HepG2 (cell line): ENCODE results near the gene RNU5B-1. TPM values are rescaled to one million over a fixed set of nuclear protein-coding genes. Genes with fewer than 3 reads are reported as not detected.

Source experiments
- DMAP1 ChIP-seq: IDR thresholded peaks from 2 replicates; pipeline ENCODE4 v1.6.1; 2016
- KDM1A ChIP-seq: IDR thresholded peaks from 2 replicates; pipeline ENCODE4 v1.6.1; 2016; ENCODE audit warnings: missing compliant biosample characterization
- MTA1 ChIP-seq: sonication (generic); formaldehyde crosslinking; IDR thresholded peaks from 2 replicates; pipeline ENCODE4 v1.4.0; 2020; ENCODE audit warnings: missing genetic modification reagents, mild to moderate bottlenecking, borderline replicate concordance
- MXI1 ChIP-seq: IDR thresholded peaks from 3 replicates; pipeline ENCODE4 v1.6.1; 2012; ENCODE audit warnings: low read depth, low read length, inconsistent platforms, borderline replicate concordance
- NCOR1 ChIP-seq: fragments of 200-600 bp; sonication (generic); IDR thresholded peaks from 2 replicates; pipeline ENCODE4 v1.7.0; 2017; ENCODE audit warnings: antibody characterized with exemption, low read length, borderline replicate concordance
- NFYC ChIP-seq: IDR thresholded peaks from 2 replicates; pipeline ENCODE4 v1.6.1; 2016; ENCODE audit warnings: missing genetic modification reagents, missing compliant biosample characterization
- RFXANK ChIP-seq: IDR thresholded peaks from 2 replicates; pipeline ENCODE4 v1.6.1; 2016
- SIX1 ChIP-seq: sonication (generic); formaldehyde crosslinking; IDR thresholded peaks from 2 replicates; pipeline ENCODE4 v1.4.0; 2020; ENCODE audit warnings: missing genetic modification reagents, borderline replicate concordance
- SKI ChIP-seq: fragments of 450-650 bp; IDR thresholded peaks from one replicate; pipeline ENCODE4 v1.6.1; 2018; ENCODE audit warnings: mild to moderate bottlenecking; ENCODE audit not compliant: partially characterized antibody
- SRSF1 ChIP-seq: fragments of 200-400 bp; formaldehyde crosslinking; optimal IDR thresholded peaks from 2 replicates; pipeline ENCODE3; 2017; ENCODE audit warnings: mild to moderate bottlenecking, low read depth, low read length, moderate library complexity
- TGIF2 ChIP-seq: IDR thresholded peaks from 2 replicates; pipeline ENCODE4 v1.6.1; 2016; ENCODE audit warnings: control low read depth, missing compliant biosample characterization
- XBP1 ChIP-seq: sonication (generic); formaldehyde crosslinking; IDR thresholded peaks from 2 replicates; pipeline ENCODE4 v1.5.0; 2020; ENCODE audit warnings: missing genetic modification reagents
- ZBTB8A ChIP-seq: sonication (generic); formaldehyde crosslinking; IDR thresholded peaks from 2 replicates; pipeline ENCODE4 v1.4.0; 2020; ENCODE audit warnings: mild to moderate bottlenecking, low read depth, missing genetic modification reagents, borderline replicate concordance
- ZFP41 ChIP-seq: sonication (generic); formaldehyde crosslinking; IDR thresholded peaks from 2 replicates; pipeline ENCODE4 v1.4.0; 2020; ENCODE audit warnings: mild to moderate bottlenecking, missing genetic modification reagents, borderline replicate concordance
- ZNF136 ChIP-seq: sonication (generic); formaldehyde crosslinking; IDR thresholded peaks from 2 replicates; pipeline ENCODE4 v1.8.1; 2022; ENCODE audit warnings: low read depth, mild to moderate bottlenecking, moderate library complexity, missing genetic modification reagents
- ZNF207 ChIP-seq: fragments of 450-650 bp; IDR thresholded peaks from 2 replicates; pipeline ENCODE4 v1.6.1; 2016; ENCODE audit warnings: antibody characterized with exemption, borderline replicate concordance
- ZNF326 ChIP-seq: sonication (generic); formaldehyde crosslinking; IDR thresholded peaks from 2 replicates; pipeline ENCODE4 v1.4.0; 2020; ENCODE audit warnings: missing genetic modification reagents, borderline replicate concordance
- ZNF350 ChIP-seq: sonication (generic); formaldehyde crosslinking; IDR thresholded peaks from 2 replicates; pipeline ENCODE4 v1.4.0; 2020; ENCODE audit warnings: mild to moderate bottlenecking, low read depth, missing genetic modification reagents, borderline replicate concordance
- ZNF550 ChIP-seq: sonication (generic); formaldehyde crosslinking; IDR thresholded peaks from 2 replicates; pipeline ENCODE4 v1.4.0; 2020; ENCODE audit warnings: mild to moderate bottlenecking, missing genetic modification reagents, borderline replicate concordance
- ZNF619 ChIP-seq: sonication (generic); formaldehyde crosslinking; IDR thresholded peaks from 2 replicates; pipeline ENCODE4 v1.4.0; 2020; ENCODE audit warnings: mild to moderate bottlenecking, missing genetic modification reagents
- ZNF737 ChIP-seq: sonication (generic); formaldehyde crosslinking; IDR thresholded peaks from 2 replicates; pipeline ENCODE4 v1.5.0; 2020; ENCODE audit warnings: missing genetic modification reagents, mild to moderate bottlenecking, borderline replicate concordance
- ZNF782 ChIP-seq: sonication (generic); formaldehyde crosslinking; IDR thresholded peaks from 2 replicates; pipeline ENCODE4 v1.4.0; 2020; ENCODE audit warnings: missing genetic modification reagents, mild to moderate bottlenecking, borderline replicate concordance
- polyA plus RNA-seq, 8 experiments: library from polyadenylated mRNA; depleted of rRNA in 3 of 8; stranded (reverse) in 7 of 8; unstranded in 1 of 8; fragments of >200 nt; fragmentation: Illumina TruSeq in 4 of 8; extraction: Trizol in 4 of 8; gene quantifications; 2 replicates each; pipeline versions ENCODE4 v1.2.1 to v1.2.3, GENCODE V29; 2011 to 2016; ENCODE audit warnings: low read depth in 4 of 8, missing spikeins in 1 of 8, mixed read lengths in 1 of 8; ENCODE audit not compliant: insufficient read depth in 1 of 8
- total RNA-seq, 5 experiments: library from RNA; depleted of rRNA; stranded (reverse); fragments of >200 nt; fragmentation: Illumina TruSeq; extraction: Trizol; gene quantifications; 2 replicates each; pipeline ENCODE4 v1.2.3, GENCODE V29; 2016; ENCODE audit warnings: low read depth in 1 of 5
- TF ChIP-seq, protein P1 (sequence below): sonication (generic); formaldehyde crosslinking; IDR thresholded peaks from 2 replicates; pipeline ENCODE4 v1.9.0; 2021; ENCODE audit warnings: missing genetic modification reagents, borderline replicate concordance
- TF ChIP-seq, protein P2 (sequence below): IDR thresholded peaks from 2 replicates; pipeline ENCODE4 v1.6.1; 2016; ENCODE audit warnings: low read depth, borderline replicate concordance
- TF ChIP-seq, protein P3 (sequence below): fragments of 450-650 bp; IDR thresholded peaks from 2 replicates; pipeline ENCODE4 v1.6.1; 2017

Gene RNU5B-1
- total and polyA plus RNA-seq, 2 of the 13 experiments (the other 11 are each of a cell fraction or from before 2014, with no cell fraction given): 1,646 TPM; not detected in 1

DNA sequence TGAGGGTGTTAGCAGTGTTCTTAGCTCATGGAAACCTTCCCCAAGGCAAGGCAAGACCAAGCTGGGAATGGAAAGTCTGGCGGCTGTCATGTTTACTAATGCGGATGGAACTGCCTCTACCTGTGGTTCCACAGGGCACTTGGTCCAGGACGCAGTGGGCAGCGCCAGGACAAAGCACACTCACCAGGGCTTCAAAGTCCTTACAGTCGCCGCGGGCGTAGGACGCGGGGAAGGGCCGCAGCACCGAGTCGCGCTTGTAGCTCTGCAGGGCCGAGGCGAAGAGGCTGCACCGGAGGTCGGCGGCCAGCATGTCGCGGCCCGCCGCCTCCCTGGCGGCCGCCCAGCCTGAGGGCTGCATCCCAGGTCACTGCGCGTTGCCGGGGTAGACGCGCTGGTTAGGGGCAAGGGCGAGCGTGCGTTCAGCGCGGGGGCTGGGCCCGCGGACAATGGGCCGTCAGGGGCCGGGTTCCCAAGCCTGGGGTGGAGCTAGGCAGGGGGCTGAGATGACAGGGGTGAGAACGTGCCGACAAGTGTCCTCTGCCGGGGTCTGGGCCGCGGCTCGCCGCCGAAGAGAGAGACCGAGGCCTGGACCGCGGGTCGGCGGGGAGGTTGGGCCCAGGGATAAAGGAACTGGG lies 18.3 kb upstream of the RNU5B-1 start (continued):
- no peak; the same call in 1 of the 2 replicates for TF ChIP-seq TGIF2
- no peak; the same call in 1 of the 2 replicates for TF ChIP-seq DMAP1 (CRISPR knock-in tag)
- TF ChIP-seq MXI1: no peak
- TF ChIP-seq ZNF326 (CRISPR knock-in tag): no peak
- no peak for TF ChIP-seq ZNF737 (CRISPR knock-in tag)
- TF ChIP-seq, protein P1, sequence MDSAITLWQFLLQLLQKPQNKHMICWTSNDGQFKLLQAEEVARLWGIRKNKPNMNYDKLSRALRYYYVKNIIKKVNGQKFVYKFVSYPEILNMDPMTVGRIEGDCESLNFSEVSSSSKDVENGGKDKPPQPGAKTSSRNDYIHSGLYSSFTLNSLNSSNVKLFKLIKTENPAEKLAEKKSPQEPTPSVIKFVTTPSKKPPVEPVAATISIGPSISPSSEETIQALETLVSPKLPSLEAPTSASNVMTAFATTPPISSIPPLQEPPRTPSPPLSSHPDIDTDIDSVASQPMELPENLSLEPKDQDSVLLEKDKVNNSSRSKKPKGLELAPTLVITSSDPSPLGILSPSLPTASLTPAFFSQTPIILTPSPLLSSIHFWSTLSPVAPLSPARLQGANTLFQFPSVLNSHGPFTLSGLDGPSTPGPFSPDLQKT (CRISPR knock-in tag): no peak
- TF ChIP-seq, protein P2, sequence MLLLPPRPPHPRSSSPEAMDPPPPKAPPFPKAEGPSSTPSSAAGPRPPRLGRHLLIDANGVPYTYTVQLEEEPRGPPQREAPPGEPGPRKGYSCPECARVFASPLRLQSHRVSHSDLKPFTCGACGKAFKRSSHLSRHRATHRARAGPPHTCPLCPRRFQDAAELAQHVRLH (CRISPR knock-in tag): 0 out of 2 replicates have a peak, but pooled peaks have one; percentile 13
- TF ChIP-seq ZNF782: no peak; the same call in 1 of the 2 replicates
- peak; percentile 91 for TF ChIP-seq MTA1 (CRISPR knock-in tag)
- TF ChIP-seq ZBTB8A (CRISPR knock-in tag): 0 out of 2 replicates have a peak, but pooled peaks have one; percentile 26
- no peak for TF ChIP-seq ZNF207
- TF ChIP-seq ZNF350 (CRISPR knock-in tag): peak; percentile 67; the same call in 1 of the 2 replicates
- TF ChIP-seq KDM1A (CRISPR knock-in tag): no peak
- 0 out of 2 replicates have a peak, but pooled peaks have one; percentile 17 for TF ChIP-seq RFXANK (CRISPR knock-in tag)
- no peak for TF ChIP-seq SIX1 (CRISPR knock-in tag)
- no peak for TF ChIP-seq NFYC (CRISPR knock-in tag)
- peak; percentile 2; the same call in 1 of the 2 replicates for TF ChIP-seq ZNF619
- no peak for TF ChIP-seq ZNF136
- no peak for TF ChIP-seq ZFP41 (CRISPR knock-in tag)
- TF ChIP-seq NCOR1: no peak
- no peak for TF ChIP-seq SRSF1
- TF ChIP-seq SKI: peak; percentile 33
- no peak for TF ChIP-seq XBP1
- TF ChIP-seq, protein P3, sequence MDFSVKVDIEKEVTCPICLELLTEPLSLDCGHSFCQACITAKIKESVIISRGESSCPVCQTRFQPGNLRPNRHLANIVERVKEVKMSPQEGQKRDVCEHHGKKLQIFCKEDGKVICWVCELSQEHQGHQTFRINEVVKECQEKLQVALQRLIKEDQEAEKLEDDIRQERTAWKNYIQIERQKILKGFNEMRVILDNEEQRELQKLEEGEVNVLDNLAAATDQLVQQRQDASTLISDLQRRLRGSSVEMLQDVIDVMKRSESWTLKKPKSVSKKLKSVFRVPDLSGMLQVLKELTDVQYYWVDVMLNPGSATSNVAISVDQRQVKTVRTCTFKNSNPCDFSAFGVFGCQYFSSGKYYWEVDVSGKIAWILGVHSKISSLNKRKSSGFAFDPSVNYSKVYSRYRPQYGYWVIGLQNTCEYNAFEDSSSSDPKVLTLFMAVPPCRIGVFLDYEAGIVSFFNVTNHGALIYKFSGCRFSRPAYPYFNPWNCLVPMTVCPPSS: no peak
- TF ChIP-seq ZNF550 (CRISPR knock-in tag): no peak
